ENCODE data around the gene GTPBP3.

DNA sequence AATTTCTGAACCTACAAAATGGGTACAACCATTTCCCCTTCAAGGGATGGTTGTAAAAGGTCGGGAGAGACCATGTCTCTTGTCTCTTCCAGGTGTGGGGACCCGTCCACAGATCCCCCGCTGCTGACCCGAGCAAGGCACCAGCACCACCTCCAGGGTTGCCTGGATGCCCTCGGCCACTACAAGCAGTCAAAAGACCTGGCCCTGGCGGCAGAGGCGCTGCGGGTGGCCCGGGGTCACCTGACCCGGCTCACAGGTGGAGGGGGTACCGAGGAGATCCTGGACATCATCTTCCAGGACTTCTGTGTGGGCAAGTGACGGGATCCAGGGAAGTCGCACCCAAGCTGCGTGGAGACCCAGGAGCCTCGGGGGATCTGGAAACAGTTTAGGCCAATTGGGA is 4.0 kb downstream of the GTPBP3 start:
- no peak for TF ChIP-seq CTCF (IDR thresholded peaks at IDR 0.05; ENCODE audit: insufficient read depth, low read length, poor library complexity, severe bottlenecking)
- TF ChIP-seq EZH2phosphoT487 (conservative IDR thresholded peaks at IDR 0.05; ENCODE audit: low read length): no peak

Data from SU-DHL-6 (cell line).